AG10803 (cell line): ENCODE results near the gene CAPN12.
"Not testable (repeated sequence)": the region's sequence is repeated elsewhere in the genome, so short reads cannot be mapped to it uniquely, and the experiment has no call there.

Experiments
- DNase-seq: peaks from one replicate; pipeline ENCODE4 v3.0.0; 2010; ENCODE audit warnings: low read depth
- H3K4me3 ChIP-seq: 2 replicates; pipeline ENCODE4 v1.5.1; 2011; ENCODE audit warnings: mild to moderate bottlenecking, low read length, control low read depth
- TF ChIP-seq, protein P1 (sequence below): conservative IDR thresholded peaks from 2 replicates; pipeline ENCODE4 v1.5.1; 2011; ENCODE audit warnings: mild to moderate bottlenecking, low read length, control low read depth, inconsistent platforms

CAPN12 gene

DNA sequence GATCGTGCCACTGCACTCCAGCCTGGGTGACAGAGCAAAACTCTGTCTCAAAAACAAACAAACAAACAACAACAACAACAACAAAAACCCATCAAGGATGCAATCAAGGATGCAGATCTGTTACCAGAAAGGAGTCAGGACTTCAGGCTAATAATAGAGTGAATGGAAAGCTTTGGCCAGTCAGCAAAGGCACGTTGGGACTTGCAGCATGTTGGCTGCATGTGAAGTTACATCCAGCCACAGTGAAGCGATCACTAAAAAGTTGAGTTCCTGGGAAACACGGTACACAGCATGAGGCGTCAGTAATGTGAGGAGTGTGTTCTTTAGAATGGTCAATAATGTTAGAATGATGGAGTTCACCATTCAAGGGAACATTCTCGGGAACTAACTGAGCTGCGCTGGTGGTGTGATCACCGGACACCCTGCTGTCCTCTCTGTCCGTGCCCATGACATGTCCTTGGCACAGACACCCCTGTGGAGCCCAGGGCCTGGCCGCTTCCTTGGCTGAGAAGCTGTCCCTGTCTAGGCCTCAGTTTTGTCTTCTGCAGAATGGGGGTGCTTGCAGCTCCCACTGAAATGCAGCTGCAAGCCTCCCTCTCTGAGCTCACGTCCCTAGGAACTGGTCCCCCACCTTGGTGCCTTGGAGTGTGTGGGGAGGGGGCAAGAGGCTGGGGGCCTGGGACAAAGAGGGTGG, 42.4 kb upstream of the CAPN12 start:
- TF ChIP-seq, protein P1, sequence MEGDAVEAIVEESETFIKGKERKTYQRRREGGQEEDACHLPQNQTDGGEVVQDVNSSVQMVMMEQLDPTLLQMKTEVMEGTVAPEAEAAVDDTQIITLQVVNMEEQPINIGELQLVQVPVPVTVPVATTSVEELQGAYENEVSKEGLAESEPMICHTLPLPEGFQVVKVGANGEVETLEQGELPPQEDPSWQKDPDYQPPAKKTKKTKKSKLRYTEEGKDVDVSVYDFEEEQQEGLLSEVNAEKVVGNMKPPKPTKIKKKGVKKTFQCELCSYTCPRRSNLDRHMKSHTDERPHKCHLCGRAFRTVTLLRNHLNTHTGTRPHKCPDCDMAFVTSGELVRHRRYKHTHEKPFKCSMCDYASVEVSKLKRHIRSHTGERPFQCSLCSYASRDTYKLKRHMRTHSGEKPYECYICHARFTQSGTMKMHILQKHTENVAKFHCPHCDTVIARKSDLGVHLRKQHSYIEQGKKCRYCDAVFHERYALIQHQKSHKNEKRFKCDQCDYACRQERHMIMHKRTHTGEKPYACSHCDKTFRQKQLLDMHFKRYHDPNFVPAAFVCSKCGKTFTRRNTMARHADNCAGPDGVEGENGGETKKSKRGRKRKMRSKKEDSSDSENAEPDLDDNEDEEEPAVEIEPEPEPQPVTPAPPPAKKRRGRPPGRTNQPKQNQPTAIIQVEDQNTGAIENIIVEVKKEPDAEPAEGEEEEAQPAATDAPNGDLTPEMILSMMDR = no peak
- DNase-seq = no peak
- H3K4me3 ChIP-seq = no peak overlapping the region

DNA sequence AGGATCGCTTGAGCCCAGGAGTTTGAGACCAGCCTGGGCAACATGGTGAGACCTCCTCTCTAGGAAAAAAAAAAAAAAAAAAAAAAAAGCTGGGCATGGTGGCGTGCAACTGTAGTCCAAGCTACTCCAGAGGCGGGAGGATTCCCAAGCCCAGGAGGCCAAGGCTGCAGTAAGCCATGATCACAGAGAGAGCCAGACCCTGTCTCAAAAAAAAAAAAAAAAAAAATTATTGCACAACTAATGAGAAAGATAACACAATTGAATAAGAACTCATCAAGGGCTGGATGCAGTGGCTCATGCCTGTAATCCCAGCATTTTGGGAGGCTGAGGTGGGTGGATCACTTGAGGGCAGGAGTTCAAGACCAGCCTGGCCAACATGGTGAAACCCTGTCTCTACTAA, 41.8 kb upstream of the CAPN12 start:
- DNase-seq, H3K4me3 ChIP-seq: not testable (repeated sequence)

DNA sequence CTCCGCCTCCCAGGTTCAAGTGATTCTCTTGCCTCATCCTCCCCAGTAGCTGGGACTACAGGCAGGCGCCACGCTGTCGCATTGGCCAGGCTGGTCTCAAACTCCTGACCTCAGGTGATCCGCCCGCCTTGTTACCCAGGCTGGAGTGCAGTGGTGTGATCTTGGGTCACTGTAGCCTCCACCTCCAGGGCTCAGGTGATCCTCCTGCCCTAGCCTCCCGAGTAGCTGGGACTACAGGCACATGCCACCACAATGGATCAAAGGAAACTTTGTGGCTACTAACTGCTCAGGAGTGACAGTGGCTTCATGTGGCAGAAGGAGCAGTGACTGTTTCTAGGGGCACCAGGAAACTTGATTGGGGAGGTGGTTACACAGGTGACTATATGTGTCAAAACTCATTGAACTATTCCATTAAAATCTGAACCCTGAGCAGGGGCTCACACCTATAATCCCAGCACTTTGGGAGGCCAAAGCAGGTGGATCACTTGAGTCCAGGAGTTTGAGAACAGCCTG, 41.0 kb upstream of the CAPN12 start:
- no peak for DNase-seq
- TF ChIP-seq, protein P1 = no peak
- no peak overlapping the region for H3K4me3 ChIP-seq

DNA sequence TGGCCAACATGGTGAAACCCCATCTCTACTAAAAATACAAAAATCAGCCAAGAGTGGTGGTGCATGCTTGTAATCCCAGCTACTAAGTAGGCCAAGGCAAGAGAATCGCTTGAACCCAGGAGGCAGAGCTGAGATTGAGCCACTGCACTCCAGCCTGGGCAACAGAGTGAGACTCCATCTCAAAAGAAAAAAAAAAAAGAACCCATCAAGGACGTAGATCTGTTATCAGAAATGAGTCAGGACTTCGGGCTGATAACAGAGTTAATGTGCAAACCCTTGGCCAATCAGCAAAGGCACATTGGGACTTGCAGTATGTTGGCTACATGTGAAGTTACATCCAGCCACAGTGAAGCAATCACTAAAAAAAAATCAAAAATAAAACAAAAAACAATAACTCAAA, 40.0 kb upstream of the CAPN12 start:
- TF ChIP-seq, protein P1 = no peak
- H3K4me3 ChIP-seq = no peak overlapping the region
- DNase-seq = no peak

DNA sequence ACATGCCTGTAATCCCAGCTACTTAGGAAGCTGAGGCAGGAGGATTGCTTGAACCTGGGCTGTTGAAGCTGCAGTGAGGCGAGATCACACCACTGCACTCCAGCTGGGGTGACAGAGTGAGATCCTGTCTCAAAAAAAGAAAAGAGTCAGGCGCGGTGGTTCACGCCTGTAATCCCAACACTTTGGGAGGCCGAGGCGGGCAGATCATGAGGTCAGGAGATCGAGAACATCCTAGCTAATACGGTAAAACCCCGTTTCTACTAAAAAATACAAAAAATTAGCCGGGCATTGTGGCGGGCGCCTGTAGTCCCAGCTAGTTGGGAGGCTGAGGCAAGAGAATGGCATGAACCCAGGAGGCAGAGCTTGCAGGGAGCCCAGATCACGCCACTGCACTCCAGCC, 37.9 kb upstream of the CAPN12 start:
- H3K4me3 ChIP-seq, DNase-seq: not testable (repeated sequence)

DNA sequence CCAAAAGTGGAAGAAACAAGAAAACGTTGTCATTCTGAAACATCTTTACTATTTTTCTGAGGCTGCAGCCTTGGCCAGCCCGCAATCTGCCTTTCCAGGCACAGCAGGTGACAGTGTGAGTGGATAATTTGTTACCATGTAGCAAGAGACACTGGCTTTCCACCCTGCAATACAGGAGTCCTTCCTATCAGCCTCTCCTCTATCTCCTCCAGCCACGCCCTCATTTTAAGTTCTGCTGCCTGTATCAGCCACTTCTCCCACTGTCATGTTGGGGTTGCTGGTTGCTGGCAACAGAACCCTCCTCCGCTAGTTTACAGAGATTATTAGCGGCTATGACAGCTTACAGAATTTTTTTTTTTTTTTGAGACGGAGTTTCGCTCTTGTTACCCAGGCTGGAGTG, 36.8 kb upstream of the CAPN12 start:
- TF ChIP-seq, protein P1 = no peak
- H3K4me3 ChIP-seq = no peak overlapping the region
- no peak for DNase-seq

DNA sequence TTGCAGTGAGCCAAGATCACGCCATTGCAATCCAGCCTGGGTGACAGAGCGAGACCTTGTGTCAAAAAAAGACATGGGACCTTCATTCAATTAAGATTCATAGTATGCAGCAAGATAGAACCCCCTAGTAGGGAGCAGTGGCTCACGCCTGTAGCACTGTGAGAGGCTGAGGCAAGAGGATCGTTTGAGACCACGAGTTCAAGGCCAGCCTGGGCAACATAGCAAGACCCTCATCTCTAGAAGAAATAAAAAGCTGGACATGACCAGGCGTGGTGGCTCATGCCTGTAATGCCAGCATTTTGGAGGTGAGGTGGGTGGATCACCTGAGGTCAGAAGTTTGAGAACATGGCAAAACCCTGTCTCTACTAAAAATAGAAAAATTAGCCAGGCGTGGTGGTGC, 36.2 kb upstream of the CAPN12 start:
- TF ChIP-seq, protein P1 = no peak
- DNase-seq = no peak
- no peak overlapping the region for H3K4me3 ChIP-seq

DNA sequence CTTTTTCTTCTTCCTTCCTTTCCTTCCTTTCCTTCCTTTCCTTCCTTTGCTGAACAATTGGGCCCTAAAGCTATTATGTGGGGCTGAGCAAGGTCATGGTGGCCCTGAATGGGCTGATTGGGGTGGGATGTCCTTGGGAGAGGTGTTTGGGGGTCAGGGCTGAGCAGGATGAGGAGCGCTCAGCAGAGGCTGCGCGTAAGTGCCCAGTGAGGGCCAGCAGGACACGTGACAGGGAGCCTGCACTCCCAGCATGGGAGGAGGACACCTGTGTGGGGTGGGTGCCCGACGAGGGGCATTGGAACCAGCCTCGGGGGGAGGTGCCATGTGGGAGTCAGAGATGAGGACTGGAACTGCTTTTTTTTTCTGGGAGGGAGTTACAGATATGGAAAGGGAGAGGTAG, 34.5 kb upstream of the CAPN12 start:
- TF ChIP-seq, protein P1 = no peak

More for the DNA sequence above, 34.5 kb upstream of the CAPN12 start:
- DNase-seq = no peak
- H3K4me3 ChIP-seq = no peak overlapping the region
